ENCODE measurements around the gene LPO. TPM values are rescaled to one million over a fixed set of nuclear protein-coding genes. Genes with fewer than 3 reads are reported as not detected.

The LPO gene
- total and polyA plus RNA-seq, 2 donors (not counting 1 experiment from before 2014, with no cell fraction given): not detected

DNA sequence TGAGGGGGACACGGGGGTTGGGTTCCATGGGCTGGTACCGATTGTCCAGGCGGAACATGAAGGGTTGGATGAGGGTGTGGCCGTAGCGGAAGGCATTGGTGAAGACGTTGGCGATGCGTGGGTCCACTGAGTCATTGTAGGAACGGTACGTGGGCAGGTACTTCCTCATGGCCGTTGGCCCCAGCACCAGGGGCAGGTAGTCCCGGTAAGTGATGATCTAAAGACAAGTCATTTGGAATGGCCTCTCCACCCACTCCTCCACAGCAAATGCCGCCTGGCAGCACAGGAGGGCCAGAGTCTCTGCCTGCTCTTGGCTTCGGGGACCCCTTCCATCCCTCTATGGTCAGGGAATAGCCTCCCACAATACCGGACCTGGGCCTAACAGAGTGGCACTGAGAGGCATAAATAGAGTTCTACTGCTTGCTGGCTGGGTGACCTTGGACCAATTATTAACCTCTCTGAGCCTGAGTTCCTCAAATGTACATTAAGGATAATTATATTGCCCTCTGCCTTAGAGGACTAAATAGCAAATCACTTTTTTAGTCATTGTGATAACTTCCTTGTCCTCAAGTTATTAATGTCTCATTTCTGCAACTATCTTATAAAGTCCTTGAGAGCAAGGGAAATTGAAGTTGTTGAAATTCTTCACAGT is 35.2 kb downstream of the LPO start:
- Histone ChIP-seq H3K4me2 (ENCODE audit: extremely low read depth, insufficient read depth, low read length) (no peak overlapping the region), H3K9me3 (ENCODE audit: control insufficient read depth, insufficient read depth, low read depth, low read length) (no peaks in the 10 kb centered on the region), H2AFZ (ENCODE audit: low read length) (no peak overlapping the region), H3K27ac (ENCODE audit: insufficient read depth, low read length) (no peak overlapping the region), H3K9ac (ENCODE audit: insufficient read depth, low read length) (no peak overlapping the region), H3K4me1 (ENCODE audit: control insufficient read depth, extremely low read depth, insufficient read depth, low read length) (no peaks in the 10 kb centered on the region), H3K4me3 (replicated peaks in 1 of 4; ENCODE audit: control extremely low read depth in 1 of 4, insufficient read depth in 1 of 4, low read depth in 3 of 4, low read length in 4 of 4) (no peak overlapping the region), H3K27me3 (ENCODE audit: control insufficient read depth, insufficient read depth, low read length) (no peaks in the 10 kb centered on the region), H3K79me2 (ENCODE audit: control insufficient read depth, insufficient read depth, low read length) (no peaks in the 10 kb centered on the region), H4K20me1 (ENCODE audit: control insufficient read depth, extremely low read depth, insufficient read depth, low read length) (no peaks in the 10 kb centered on the region), H3K36me3 (ENCODE audit: control insufficient read depth, insufficient read depth, low read length) (no peaks in the 10 kb centered on the region)
- TF ChIP-seq EZH2 (IDR thresholded peaks at IDR 0.05; ENCODE audit: low read length, missing control alignments) (no peak), CTCF (conservative IDR thresholded peaks at IDR 0.05 in 1 of 2, IDR thresholded peaks at IDR 0.05 in 1 of 2; ENCODE audit: low read depth in 1 of 2, low read length in 2 of 2) (no peak)
- no peak for DNase-seq (ENCODE audit: low read depth in 2 of 2)

GRCh38 chr17:58275417-58275816 is 37.0 kb downstream of the LPO start:
- Histone ChIP-seq H3K9ac (ENCODE audit: insufficient read depth, low read length) (no peak overlapping the region), H2AFZ (ENCODE audit: low read length) (no peak overlapping the region), H3K9me3 (ENCODE audit: control insufficient read depth, insufficient read depth, low read depth, low read length) (no peaks in the 10 kb centered on the region), H3K36me3 (ENCODE audit: control insufficient read depth, insufficient read depth, low read length) (no peaks in the 10 kb centered on the region), H4K20me1 (ENCODE audit: control insufficient read depth, extremely low read depth, insufficient read depth, low read length) (no peaks in the 10 kb centered on the region), H3K4me2 (ENCODE audit: extremely low read depth, insufficient read depth, low read length) (no peak overlapping the region), H3K4me1 (ENCODE audit: control insufficient read depth, extremely low read depth, insufficient read depth, low read length) (no peaks in the 10 kb centered on the region), H3K27ac (ENCODE audit: insufficient read depth, low read length) (no peak overlapping the region), H3K79me2 (ENCODE audit: control insufficient read depth, insufficient read depth, low read length) (no peaks in the 10 kb centered on the region), H3K27me3 (ENCODE audit: control insufficient read depth, insufficient read depth, low read length) (no peaks in the 10 kb centered on the region), H3K4me3 (replicated peaks in 1 of 4; ENCODE audit: control extremely low read depth in 1 of 4, insufficient read depth in 1 of 4, low read depth in 3 of 4, low read length in 4 of 4) (no peak overlapping the region)
- TF ChIP-seq EZH2 (IDR thresholded peaks at IDR 0.05; ENCODE audit: low read length, missing control alignments) (no peak), CTCF (conservative IDR thresholded peaks at IDR 0.05 in 1 of 2, IDR thresholded peaks at IDR 0.05 in 1 of 2; ENCODE audit: low read depth in 1 of 2, low read length in 2 of 2) (no peak)
- no peak for DNase-seq (ENCODE audit: low read depth in 2 of 2)

DNA sequence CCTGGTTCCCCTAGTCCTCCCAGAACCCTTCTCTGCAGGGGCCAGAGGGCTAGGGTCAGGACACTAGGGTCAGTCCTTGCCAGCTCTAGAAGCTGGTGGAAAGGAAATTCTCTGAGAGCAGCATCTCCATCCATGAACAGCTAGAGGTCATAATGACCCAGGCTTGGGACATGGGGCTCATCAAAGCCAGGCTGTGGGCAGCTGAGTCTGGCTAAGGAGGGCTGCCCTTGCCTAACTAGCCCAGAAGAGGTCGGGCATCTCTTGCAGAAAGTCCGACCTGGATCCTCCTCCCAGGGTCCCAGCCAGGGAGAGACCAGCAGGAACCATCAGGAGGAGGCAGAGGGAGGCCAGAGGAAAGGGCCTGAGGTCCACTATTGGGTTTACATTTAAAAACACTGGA is 38.0 kb downstream of the LPO start:
- Histone ChIP-seq H3K9ac (ENCODE audit: insufficient read depth, low read length) (no peak overlapping the region), H3K9me3 (ENCODE audit: control insufficient read depth, insufficient read depth, low read depth, low read length) (no peaks in the 10 kb centered on the region)
- DNase-seq (ENCODE audit: low read depth in 2 of 2): no peak

More for the DNA sequence above, 38.0 kb downstream of the LPO start:
- Histone ChIP-seq H3K4me1 (ENCODE audit: control insufficient read depth, extremely low read depth, insufficient read depth, low read length) (no peaks in the 10 kb centered on the region), H3K27ac (ENCODE audit: insufficient read depth, low read length) (no peak overlapping the region), H4K20me1 (ENCODE audit: control insufficient read depth, extremely low read depth, insufficient read depth, low read length) (no peaks in the 10 kb centered on the region), H3K27me3 (ENCODE audit: control insufficient read depth, insufficient read depth, low read length) (no peaks in the 10 kb centered on the region), H3K4me2 (ENCODE audit: extremely low read depth, insufficient read depth, low read length) (no peak overlapping the region), H3K4me3 (replicated peaks in 1 of 4; ENCODE audit: control extremely low read depth in 1 of 4, insufficient read depth in 1 of 4, low read depth in 3 of 4, low read length in 4 of 4) (no peak overlapping the region), H2AFZ (ENCODE audit: low read length) (no peak overlapping the region), H3K36me3 (ENCODE audit: control insufficient read depth, insufficient read depth, low read length) (no peaks in the 10 kb centered on the region), H3K79me2 (ENCODE audit: control insufficient read depth, insufficient read depth, low read length) (no peaks in the 10 kb centered on the region)
- no peak for TF ChIP-seq CTCF (conservative IDR thresholded peaks at IDR 0.05 in 1 of 2, IDR thresholded peaks at IDR 0.05 in 1 of 2; ENCODE audit: low read depth in 1 of 2, low read length in 2 of 2)
